GM21723 (cell line): ENCODE measurements around the gene ZBTB34.
"Not testable (repeated sequence)": the region's sequence is repeated elsewhere in the genome, so short reads cannot be mapped to it uniquely, and the experiment has no call there.

Experiments used
- ATAC-seq: cut with Tn5 transposase; IDR thresholded peaks from one replicate; pipeline ENCODE4 v1.9.1; 2021; ENCODE audit warnings: mild to moderate bottlenecking, moderate library complexity; ENCODE audit not compliant: unreplicated experiment

The ZBTB34 gene, protein sequence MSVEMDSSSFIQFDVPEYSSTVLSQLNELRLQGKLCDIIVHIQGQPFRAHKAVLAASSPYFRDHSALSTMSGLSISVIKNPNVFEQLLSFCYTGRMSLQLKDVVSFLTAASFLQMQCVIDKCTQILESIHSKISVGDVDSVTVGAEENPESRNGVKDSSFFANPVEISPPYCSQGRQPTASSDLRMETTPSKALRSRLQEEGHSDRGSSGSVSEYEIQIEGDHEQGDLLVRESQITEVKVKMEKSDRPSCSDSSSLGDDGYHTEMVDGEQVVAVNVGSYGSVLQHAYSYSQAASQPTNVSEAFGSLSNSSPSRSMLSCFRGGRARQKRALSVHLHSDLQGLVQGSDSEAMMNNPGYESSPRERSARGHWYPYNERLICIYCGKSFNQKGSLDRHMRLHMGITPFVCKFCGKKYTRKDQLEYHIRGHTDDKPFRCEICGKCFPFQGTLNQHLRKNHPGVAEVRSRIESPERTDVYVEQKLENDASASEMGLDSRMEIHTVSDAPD

DNA sequence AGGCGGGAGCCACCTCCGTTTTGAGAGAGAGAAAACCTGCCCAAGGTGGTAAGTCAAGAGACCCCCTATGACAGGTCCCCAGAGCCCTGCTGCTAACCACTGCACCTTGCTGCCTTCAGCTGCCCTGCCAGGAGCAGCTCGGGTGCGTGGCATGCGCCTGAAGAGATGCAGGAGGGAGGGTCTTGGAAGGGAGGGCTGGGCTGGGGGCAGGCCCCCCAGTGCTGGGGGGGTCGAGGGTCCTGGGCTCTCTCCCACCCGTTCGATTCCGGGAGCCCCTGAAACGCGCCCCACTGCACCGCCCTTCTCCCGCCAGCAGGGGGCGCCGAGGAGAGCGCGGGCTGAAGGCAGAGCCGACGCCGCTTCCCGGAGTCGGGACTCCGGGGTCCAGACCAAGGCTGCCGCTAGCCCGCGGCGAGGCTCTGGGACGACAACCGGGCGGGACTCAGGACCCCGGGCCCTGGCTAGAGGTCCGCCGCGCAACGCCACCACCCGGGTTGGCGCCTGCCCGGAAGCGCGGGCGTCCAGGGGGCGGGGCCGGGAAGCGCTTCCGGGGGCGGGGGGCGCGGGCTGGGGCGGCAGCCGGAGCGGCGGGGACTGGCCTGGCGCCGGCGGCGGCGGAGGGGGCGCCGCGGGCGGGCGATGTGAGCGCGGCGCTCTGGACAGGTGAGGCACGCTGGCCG is at the start of gene ZBTB34:
Gene ZBTB34 (plus strand): TSS at position 563 of the 680 bp plus-strand sequence. CDS start 18,761 bp downstream, outside the sequence.
- ATAC-seq: peak; percentile 68

DNA sequence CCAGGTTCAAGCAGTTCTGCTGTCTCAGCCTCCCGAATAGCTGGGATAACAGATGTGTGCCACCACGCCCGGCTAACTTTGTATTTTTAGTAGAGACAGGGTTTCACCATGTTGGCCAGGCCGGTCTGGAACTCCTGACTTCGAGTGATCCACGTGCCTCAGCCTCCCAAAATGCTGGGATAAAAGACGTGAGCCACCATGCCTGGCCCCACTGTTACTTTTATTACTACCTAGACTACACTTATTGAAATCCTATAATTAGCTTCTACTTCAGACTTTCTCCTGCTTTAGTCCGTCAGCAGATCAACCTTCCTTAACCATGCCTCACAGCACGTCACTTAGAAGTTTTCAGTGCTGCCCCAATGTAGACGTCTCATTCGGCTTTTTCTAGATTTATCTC is 47.4 kb upstream of the ZBTB34 start:
- ATAC-seq: no peak

DNA sequence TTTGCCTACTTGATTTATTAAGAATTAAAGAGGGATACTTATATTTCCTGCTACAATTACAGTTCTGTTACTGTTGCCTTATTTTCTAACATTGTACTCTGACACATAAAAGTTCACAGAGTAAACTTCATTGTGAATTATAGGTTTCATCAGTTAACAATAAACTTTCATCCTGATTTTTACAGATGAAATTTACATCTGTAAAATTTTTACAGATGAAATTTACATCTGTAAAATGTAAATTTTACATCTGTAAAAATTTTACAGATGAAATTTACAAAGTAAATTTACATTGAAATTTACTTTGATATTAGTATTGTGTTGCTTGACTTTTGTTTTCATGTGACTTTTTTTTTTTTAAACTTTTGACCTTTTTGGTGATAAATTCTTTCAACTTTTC is 46.3 kb upstream of the ZBTB34 start:
- ATAC-seq: no peak

DNA sequence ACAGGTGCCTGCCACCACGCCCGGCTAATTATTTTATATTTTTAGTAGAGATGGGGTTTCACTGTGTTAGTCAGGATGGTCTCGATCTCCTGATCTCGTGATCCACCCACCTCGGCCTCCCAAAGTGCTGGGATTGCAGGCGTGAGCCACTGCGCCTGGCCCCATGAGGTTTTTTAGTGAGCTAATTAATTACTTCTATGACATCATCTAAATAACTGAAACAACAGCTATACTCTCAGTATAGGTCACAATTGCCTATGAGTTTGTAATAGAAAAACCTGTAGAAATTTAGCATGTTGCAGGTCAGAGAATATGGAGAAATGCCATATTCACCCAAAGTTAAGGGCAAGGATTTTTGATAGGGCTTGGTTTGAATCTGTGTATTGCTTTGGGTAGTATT is 42.8 kb upstream of the ZBTB34 start:
- ATAC-seq: not testable (repeated sequence)

DNA sequence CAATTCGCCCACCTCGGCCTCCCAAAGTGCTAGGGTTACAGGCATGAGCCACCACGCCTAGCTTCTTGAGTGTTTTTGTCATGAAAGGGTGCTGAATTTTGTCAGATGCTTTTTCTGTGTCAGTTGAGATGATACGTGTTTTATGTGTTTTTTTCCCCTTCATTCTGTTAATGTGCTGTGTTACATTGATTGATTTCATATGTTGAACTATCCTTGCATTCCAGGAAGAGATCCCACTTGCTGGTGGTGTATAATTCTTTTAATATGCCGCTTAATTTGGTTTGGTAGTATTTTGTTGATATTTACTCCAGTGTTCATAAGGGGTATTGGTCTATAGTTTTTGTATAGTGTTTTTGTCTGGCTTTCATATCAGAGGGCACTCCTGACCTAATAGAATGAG is 42.0 kb upstream of the ZBTB34 start:
- ATAC-seq: no peak

DNA sequence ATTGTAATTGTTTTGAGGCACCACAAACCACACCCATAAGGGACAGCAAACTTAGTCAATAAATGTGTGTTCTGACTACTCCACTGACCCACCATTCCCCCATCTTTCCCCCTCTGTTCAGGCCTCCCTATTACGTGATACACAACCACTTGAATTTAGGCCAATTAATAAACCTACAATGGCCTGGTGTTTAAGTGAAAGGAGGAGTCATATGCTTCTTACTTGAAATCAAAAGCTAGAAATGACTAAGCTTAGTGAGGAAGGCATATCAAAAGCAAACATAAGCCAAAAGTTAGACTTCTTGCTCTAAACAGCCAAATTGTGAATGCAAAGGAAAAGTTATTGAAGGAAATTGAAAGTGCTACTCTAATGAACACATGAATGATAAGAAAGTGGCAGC is 41.0 kb upstream of the ZBTB34 start:
- no peak for ATAC-seq

DNA sequence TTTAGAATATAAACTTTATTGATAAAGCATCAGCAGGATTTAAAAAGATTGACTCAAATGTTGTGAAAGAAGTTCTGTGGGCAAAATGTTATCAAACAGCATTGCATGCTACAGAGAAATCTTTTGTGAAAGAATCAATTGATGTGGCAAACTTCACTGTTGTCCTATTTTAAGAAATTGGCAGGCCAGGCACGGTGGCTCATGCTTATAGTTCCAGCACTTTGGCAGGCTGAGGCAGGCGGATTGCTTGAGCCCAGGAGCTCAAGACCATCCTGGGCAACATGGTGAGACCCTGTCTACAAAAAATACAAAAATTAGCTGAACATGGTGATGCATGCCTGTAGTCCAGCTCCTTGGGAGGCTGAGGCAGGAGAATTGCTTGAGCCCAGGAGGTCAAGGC is 38.2 kb upstream of the ZBTB34 start:
- ATAC-seq: no peak

DNA sequence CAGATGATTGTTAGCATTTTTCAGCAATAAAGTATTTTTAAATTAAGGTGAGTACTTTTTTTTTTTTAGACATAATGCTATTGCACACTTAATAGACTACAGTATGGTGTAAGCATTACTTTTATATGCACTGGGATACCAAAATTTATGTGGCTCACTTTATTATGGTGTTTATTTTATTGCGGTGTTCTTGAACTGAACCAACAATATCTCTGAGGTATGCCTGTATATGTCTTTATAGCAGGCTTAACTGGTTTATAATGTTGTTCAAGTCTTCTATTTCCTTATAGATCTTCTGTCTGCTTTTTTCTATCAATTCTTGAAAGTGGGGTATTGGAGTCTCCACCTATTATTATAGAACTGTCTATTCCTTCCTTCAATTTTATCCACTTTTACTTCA is 37.6 kb upstream of the ZBTB34 start:
- no peak for ATAC-seq

DNA sequence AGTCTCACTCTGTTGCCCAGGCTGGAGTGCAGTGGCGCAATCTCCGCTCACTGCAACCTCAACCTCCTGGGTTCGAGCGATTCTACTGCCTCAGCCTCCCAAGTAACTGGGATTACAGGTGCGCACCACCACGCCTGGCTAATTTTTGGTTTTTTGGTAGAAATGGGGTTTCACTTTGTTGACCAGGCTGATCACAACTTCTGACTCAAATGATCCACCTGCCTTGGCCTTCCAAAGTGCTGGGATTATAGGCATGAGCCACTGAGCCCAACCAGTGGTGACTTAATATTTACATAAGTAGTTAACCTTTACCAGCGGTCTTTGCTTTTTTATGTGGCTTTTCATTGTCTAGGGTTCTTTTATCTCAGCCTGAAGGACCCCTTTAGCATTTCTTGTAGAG is 36.4 kb upstream of the ZBTB34 start:
- ATAC-seq: not testable (repeated sequence)

DNA sequence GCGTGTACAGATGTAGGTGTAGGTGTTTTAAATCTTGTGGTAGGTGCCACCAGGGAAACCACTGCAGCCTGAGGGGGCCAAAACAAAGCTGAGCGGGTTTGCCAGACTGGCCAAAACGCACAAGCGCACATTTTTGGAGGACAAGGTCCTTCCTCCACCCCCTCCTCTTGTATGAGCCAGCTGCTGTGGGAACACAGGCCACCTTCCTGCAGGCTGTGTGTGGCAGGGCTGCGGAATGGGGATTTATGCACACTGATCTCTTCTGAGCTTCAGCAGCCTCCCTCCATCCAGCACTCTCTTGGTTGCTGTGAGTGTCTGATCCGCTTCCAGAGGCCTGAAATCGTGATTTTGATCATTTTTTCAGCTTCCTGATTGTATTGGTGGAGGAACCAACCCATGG is 33.2 kb upstream of the ZBTB34 start:
- ATAC-seq: no peak

DNA sequence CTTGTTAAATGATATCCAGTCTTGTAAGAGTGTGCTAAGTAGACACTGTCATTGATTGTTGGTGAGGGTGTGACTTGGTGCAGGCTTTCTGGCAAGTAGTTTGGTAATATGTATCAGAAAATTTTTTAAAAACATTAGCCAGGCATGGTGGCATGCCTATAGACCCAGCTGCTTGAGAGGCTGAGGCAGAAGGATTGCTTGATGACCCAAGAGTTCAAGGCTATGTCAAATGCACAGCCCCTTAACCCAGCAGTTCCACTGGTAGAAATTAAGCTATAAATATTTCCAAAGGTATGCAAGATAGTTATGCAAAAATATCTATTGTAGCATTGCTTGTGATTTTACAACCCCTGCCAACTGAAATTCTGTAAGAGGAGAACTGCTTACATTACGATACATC is 31.4 kb upstream of the ZBTB34 start:
- ATAC-seq: no peak

DNA sequence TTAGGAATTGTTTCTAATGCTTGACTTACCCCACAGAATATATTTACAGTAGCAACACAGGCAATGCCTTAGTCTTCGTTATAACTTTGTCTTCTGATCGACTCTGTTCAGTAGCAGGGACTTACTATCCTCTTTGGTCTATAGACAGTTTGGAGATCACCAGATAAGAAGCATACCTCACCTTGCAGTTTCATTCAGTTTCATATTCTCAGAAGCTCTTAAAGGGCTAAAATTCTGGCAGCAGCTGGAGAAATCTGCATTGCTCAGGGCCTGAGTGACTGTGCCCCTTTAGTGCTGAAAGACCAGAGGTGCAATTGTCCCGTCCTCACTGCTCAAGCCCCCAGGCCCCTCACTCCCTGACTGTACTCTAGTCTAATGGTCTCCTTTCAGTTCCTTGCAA is 29.6 kb upstream of the ZBTB34 start:
- ATAC-seq: no peak

DNA sequence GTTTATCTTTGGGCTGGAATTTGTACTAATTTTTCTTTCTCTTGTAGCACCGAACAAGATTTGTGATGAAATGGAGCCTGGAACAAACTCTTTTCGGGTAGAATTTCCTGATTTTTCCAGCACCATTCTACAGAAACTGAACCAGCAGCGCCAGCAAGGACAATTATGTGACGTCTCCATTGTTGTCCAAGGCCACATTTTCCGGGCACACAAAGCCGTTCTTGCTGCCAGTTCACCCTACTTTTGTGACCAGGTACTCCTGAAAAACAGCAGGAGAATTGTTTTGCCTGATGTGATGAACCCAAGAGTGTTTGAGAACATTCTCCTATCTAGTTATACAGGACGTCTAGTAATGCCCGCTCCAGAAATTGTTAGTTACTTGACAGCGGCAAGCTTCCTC is 28.0 kb upstream of the ZBTB34 start:
- no peak for ATAC-seq

DNA sequence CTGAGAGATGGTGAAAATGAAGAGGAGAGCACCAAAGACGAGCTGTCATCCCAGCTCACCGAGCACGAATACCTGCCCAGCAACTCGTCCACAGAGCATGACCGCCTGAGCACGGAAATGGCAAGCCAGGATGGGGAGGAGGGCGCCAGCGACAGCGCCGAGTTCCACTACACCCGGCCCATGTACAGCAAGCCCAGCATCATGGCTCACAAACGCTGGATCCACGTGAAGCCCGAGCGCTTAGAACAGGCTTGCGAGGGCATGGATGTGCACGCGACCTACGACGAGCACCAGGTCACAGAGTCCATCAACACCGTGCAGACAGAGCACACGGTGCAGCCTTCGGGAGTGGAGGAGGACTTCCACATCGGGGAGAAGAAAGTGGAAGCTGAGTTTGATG is 27.4 kb upstream of the ZBTB34 start:
- no peak for ATAC-seq

DNA sequence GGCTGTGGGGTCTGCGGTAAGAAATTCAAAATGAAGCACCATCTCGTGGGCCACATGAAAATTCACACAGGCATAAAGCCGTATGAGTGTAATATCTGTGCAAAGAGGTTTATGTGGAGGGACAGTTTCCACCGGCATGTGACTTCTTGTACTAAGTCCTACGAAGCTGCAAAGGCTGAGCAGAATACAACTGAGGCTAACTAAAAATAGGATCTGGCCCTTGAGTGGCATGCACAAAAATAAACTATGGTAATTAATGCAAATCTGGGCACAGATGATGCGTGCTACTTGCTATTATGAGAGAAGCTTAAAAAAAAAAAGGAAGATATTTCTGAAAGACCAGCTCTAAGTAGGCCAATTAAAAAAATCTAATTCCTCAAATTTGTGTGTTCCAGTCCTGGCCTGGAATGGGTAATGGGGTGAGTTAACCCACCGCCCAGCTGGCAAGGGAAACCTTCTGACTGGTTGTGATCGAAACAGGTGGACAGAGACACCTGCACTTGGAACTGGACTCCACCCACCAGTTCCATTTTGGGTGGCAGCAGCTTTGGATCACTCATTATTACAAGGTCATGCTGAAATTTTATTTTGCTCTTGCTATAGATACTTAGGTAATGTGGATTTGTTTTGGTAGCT is 26.6 kb upstream of the ZBTB34 start:
- ATAC-seq: no peak

DNA sequence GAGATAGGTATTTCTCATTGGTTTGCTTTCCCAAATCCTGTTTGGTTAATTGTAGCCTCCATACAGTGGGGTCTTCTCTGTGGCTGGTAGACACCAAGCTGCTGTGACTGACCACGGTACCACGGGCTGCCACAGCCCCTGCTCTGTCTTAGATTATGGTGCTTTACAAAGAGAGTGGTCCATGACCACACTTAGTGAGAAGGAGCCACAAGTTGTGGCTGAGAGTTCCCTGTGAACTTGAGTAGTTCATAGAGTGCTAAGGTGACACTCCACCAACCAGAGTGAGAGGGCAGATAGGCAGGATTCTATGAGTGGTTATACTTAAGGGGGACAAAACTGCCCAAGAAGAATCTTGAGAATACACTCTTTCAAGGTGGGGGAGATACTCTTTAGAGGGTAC is 25.8 kb upstream of the ZBTB34 start:
- ATAC-seq: no peak

DNA sequence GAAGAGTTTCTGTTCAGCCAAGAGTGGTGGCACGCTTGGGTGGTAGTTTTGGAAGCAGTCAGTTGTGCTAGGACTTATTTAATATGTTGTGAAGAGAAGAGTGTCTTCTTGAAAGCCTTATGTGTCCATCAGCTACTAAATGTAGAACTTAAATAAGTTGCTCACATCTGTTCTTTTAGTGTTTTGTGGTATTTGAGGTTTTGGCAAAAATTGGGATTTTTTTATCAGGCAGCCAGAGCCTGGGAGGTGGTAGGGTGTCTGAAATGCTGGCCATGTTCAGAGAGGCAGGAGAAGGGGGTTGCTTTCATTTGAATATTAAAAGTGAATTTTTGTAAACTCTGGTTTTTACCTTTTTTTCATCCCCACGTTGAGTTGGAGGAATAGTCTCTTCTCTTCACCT is 24.2 kb upstream of the ZBTB34 start:
- no peak for ATAC-seq

DNA sequence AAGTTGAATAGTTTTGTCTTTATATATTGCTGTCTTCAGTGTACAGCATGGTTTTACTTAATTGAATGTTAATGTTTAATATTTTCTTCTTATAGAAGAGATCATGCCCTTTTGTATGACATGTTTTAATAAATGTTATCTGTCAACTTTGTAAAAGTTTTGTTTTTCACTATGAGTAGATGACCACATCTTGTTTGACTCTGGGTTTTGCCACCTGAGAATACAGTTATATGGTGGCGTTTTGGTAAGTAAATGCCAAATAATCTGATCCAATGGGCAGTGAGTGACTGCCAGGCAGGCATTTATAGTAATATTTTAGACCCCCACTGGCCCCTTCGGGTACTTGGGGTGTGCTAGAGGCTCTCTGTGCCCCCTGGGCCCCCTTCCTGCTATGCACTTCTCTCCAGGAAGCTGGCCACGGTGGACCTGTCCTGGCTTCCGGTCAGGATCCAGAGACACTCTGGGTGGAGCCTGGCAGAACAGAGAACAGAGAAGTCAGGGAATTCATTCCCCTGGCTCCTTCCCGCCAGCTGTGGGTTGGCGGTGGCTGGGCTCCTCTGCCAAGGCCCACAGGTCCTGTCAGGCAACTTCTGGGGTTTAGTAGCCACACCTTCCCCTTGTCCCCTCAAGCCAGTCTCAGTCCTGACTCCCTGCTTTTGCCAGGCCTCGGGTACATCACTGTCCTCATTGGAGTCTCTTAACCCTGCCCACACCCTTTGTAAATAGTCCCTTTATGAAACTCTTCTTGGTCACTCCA is 22.2 kb upstream of the ZBTB34 start:
- ATAC-seq: no peak

DNA sequence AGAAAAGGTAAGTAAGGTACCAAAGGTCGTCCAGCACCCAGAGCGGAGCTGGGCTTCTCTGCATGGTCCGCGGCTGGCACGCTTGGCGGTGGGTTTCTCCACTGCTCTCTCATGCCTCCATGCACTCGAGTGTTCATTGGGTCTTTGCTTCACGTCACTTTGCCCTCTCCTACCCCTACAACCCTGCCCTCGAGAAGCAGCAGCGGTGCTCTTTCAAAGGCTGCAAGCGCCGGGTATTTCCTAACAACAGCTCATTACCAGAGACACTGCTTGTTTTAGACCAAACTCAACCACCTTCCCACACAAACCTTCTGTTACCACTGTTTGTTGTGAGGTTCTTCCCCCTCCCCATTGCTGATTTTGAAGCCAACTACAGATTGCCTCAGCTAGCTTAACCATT is 21.5 kb upstream of the ZBTB34 start:
- ATAC-seq: peak; percentile 49

DNA sequence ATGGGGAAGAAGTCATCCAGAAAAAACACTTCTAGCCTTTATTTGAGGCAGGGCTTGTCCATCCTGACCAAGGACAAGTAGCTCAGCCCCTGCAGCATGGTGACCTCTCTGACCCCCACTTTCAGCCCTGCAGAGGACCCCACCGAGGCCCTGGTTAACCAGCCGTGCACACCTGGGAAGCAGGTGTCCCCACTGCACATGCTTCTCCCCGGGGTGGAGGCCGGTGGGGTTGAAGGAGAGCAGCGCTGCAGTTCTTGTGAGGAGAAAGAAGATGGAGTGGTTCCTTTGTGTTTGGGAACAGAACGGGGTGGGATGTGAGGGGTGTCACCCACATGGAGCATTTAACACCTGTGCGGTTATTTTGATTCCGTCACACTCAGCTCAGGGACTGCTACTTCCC is 21.1 kb upstream of the ZBTB34 start:
- no peak for ATAC-seq

DNA sequence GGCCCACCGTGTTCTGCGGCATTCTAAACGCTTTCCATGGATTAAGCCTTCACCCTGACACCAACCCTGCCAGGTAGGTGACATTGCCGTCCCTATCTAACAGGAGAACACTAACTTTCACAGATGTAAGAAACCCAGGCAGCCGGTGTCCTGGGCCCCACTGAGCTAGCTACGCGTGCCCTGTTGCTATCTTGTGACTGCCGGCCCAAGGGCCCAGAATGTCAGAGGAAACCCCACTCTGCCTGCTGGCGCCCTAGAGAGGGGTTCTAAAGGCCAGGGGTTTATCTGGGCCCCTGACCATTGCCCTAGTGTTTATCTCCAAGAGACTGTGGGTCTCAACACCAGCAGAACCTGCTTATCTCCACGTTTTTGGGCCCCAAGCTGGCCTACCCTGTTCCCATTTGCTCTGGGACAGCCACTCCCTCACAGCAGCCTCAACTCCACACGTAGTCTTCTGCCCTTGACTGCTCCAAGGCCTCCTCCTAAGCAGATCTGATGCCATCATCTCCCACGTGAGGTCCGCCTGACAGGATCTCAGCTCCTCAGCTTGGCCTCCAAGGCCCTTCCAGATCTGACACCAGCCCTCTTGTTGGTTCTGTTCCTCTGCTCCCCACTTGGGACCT is 18.1 kb upstream of the ZBTB34 start:
- no peak for ATAC-seq
